Central memory CD4-positive, alpha-beta T cell (primary cell): Measurements from ENCODE around the gene RYR2.
"Not testable (repeated sequence)": the region's sequence is repeated elsewhere in the genome, so short reads cannot be mapped to it uniquely, and the experiment has no call there.

Experiments
- DNase-seq: peaks from one replicate; pipeline ENCODE4 v3.0.0; 2022

RYR2 gene

DNA sequence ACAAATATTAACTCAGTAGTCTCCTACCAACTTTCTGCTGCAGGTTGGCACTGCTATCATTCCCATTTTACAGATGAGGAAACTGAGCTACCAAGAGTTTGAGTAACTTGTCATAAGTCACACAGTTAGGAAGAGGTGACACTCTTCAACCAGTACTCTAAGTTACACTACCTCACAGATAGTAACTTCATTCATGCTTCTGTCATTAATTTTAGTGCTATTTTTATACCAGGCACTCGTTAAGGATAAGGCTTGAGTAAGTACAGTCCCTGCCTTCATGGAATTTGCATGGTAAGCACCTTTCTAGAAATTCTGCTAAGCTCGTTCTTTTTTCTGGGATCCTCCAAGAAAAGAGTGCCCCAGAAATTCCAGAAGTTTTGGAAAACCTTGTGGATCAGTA lies 770.1 kb downstream of the RYR2 start:
- DNase-seq: no peak

GRCh38 chr1:237814319-237814924 lies 772.4 kb downstream of the RYR2 start:
- no peak for DNase-seq

GRCh38 chr1:237817277-237817676 lies 775.3 kb downstream of the RYR2 start:
- no peak for DNase-seq

- not testable (repeated sequence) for DNase-seq
Measured at GRCh38 chr1:237820634-237821033, 778.6 kb downstream of the RYR2 start.

DNA sequence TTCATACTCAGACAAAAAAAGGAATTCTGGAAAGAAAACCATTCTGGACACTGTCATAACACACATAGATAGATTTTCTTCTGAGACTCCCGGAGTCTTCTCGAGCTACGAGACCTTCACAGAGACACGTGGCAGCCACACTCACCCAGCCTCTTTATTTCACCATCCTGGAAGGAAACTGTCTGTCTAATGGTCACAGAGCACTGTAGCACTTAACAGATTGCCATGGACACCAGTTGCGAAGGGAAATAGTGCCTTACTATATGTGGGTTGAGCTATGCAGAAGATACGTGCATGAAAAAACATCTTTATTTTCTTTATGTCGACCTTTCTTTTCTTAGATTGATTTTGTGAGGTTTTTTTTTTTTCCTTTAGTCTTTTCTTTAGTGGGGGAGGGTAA lies 790.9 kb downstream of the RYR2 start:
- DNase-seq: no peak

DNA sequence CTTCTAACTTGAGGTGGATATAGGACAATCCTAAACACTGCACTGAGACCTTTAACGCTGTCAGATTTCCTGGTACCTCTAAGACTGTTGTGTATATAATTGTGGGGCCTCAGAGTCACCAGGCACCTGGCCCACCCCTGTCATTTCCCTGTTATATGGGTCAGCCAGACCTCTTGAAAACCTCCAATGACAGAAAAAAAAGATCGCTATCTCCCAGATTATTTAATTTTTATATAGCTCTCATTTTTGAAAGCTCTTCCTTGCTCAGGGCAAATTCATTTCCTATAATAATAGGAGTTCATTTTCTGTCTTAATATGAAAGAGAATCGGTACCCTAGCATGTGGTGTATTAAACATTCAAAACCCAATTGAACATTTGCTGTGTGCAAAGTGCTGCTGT lies 792.1 kb downstream of the RYR2 start:
- no peak for DNase-seq

DNA sequence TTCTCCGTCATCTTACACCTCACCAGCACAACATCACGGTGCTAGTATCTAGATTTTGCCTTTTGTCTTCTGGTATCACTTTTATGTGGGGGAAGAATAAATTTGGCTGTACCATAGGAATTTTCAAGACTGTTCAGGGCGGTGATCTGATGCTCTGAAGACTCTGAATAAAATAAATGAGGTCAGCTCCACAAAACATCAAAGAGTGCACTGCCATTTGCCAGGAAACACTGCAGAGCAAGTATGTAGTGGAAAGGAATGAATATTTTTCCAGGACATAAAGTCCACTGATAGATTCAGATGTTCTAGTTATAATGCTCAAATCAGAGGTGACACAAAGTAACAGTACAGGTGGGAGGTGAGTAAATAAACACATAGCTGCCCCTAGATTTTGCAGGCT lies 792.5 kb downstream of the RYR2 start:
- DNase-seq: no peak

- no peak for DNase-seq
Measured at GRCh38 chr1:237838320-237838719, 796.3 kb downstream of the RYR2 start.

GRCh38 chr1:237838904-237839534 lies 797.0 kb downstream of the RYR2 start:
- no peak for DNase-seq

DNA sequence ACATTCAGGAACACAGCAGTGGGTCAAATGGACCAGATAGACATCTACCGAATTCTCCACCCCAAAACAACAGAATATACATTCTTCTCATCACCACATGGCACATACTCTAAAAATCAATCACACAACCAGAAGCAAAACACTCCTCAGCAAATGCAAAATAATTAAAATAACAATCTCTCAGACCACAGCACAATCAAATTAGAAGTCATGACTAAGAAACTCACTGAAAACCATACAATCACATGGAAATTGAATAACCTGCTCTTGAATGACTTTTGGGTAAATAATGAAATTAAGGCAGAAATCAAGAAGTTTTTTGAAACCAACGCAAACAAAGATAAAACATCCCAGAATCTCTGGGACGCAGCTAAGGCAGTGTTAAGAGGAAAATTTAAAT lies 799.5 kb downstream of the RYR2 start:
- no peak for DNase-seq

GRCh38 chr1:237843516-237843915 lies 801.5 kb downstream of the RYR2 start:
- DNase-seq: not testable (repeated sequence)

DNA sequence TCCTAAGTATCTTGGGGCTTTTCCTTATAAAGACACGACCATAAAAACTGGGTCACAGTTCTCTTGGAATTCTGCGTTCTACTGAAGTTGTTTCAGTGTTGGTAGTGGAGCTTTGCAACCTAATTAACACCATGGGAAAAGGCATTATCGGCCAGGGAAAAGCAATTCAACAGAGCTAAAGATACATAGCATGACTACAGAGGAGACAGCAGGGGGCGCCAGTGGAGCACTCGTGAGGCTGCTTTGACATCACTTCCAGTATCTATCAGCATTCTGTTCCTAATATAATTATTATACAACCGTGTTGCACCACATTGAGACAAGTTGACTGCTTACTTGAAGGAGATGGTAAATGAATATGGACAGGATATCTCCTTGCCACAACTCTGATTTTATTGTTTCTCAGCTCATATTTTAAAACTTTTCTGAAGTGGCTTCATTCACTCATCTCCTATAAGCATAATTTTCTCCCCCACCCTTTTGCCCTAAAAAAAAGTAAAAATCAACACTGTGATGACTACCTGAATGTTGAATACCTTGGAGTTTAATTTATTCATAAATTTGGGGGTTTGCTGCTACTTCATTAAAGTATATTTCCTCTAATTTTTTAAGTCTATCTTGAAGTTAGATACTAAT lies 809.3 kb downstream of the RYR2 start:
- no peak for DNase-seq

DNA sequence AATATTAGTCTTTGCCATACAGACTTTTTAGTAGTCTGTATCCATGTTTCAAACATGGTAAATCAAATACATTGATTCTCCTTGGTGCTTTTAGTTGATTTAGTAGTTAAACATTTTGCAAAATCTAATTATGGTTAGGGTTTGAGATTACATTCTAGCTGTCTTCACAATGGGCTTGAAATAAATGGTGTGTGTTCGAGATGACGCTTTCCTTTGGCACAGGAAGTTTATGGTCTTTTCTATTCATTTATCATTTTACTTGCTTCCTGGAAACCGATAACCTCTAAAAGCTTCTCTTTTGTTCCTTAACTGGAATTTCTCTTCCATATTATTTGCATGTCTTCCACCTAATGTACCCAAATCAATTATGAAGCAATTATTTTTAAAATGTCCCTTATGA lies 810.4 kb downstream of the RYR2 start:
- DNase-seq: no peak

- no peak for DNase-seq
Measured at GRCh38 chr1:237857455-237857854, 815.5 kb downstream of the RYR2 start.

DNA sequence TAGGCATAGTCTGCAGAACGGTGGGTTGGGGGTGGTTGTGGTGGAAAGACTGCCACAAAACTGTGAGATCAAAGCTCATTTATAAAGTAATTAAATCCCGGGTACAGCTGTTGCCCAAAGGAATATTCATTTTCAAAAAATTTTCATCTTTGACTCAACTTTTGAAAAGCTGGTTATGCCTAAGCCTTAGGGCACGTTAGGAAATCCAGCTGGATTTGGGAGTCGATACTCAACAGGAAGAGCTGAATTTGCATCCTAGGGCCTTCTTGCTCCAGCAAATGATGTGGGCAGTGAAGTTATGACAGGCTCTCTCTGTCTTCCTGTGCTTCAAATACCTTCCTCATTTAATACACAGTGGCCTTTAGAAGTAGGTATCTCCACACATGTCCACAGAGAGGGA lies 817.0 kb downstream of the RYR2 start:
- DNase-seq: no peak

DNA sequence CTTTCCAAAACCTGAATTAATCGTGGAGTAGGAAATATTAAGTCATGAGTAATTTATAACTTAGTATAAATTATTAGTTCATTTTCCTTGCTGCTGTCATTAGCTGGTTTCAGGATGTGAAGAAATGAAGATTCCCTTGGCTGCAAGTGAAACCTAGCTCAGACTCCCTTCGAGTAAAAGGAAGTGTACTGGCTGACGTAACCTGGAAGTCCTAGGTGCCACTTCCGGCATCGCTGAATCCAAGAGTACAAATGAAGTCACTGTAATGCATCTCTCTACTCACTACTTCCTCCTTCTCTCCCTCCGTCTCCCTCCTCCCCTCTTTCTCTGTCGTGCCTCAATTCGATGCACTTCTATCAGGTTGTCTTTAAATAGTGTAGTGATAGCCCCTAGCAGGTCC lies 820.0 kb downstream of the RYR2 start:
- DNase-seq: no peak

DNA sequence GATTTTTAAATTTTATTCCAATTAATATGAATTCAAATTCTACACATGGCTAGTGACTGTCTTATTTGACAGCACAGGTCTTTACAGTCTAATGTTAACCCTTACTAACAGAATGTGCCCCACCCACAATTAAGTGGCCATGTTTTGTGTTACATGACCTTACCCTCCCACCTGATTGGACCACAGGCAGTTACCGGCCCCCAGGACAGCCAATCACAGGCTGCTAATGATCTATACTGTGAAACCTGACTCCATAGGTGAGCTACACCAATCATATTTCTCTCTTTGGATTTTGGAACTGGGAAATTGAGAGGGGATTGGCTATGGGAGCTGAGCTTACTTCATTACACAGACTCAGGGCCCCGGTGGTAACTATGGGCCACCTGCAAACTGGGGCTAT lies 821.2 kb downstream of the RYR2 start:
- no peak for DNase-seq

- no peak for DNase-seq
Measured at GRCh38 chr1:237864338-237865244, 822.6 kb downstream of the RYR2 start.

GRCh38 chr1:237867380-237867888 lies 825.5 kb downstream of the RYR2 start:
- DNase-seq: no peak

DNA sequence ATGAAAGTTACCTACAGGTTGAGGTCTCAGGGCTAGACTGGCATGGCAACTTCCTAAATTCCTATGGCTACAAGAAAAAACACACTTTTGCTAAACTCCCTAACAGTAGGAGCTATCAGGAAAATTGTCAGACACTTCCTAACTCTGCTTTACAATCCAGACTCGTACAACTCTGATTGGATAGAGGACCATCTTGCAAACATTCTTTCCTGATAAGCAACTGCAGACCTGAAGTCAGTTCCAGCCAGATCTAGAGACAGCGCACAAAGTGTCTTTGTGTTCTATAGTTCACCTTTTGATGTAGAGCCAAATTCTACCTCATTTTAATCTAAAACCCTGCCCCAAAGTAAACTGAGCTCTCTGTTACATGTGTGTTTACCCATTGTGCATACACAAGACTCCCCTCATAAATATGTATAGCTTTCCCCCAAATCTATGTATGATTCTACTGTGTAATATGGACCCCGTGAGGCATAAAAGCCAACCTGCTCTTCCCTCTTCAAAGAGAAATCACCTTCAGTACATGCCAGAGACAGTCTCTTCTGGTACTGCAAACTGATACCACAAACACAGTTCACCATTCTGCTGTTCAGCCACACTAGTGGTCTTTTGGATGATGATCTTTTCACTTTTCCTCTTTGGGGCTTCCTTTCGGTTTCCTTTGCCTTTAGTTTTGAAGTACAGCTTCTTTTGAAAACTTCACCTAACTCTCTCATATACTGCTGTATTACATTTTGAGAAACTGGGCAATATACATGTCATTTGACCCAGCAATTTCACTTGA lies 827.0 kb downstream of the RYR2 start:
- no peak for DNase-seq

- no peak for DNase-seq
Measured at GRCh38 chr1:237873487-237874211, 831.7 kb downstream of the RYR2 start.

DNA sequence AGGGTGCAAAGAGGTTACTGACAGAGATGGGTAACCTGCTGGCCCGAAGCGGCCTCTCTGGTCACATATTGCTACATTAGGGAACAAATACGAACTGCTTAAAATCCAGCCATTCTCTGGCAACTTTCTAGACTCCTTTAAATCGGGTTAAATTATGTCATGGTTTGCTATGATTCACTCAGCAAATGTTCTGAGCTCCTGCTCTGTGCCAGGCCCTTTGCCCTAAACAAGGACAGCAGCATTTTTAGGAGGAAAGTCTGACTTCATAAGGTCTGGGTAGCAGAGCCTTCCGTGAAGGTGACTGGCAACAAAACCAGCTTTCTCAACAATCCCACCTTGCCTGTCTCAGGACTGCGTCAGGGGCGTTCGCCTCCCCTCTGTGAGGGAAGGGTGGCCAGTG lies 833.3 kb downstream of the RYR2 start:
- DNase-seq: no peak
